ENCODE measurements around the gene BRF1.

DNA sequence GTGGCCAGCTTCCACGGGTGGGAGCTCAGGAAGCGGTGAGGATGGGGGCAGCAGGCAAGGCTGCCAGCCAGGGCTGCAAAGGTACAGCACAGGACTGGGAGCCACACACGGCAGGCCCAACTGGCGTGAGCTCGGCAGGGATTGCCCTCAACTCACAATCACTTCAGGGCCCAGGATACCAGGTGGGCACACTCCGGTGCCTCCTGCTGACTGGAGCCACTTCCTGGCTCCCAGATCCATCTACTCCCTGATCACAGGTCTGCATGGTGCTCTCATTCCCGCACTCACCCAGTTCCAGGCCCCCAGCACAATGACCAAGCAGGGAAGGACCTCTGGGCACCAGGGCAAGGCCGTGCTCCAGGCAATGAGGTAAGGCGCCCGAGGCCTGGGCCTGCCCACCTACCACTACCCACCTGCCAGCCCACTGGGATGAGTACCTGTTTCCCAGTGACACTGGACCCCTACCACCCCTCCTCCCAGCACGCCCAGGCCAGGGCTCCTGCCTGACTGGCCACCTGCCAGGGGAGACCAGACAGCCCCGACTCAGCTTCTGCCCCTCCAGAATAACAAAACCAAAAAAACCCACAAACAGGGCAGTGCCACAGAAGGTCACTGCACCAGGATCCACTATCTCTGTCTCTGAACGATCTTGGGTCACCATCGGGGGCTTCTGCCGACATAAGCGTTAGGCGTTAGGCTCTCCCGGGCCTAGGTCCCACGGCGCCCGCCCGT lies 134.1 kb downstream of the BRF1 start:
- TF ChIP-seq CTCF (IDR thresholded peaks at IDR 0.05; ENCODE audit: control extremely low read depth in 1 of 3, insufficient read depth in 1 of 3, low read depth in 1 of 3, low read length in 3 of 3) = no peak
- no peak for TF ChIP-seq HDAC2 (IDR thresholded peaks at IDR 0.05; ENCODE audit: borderline replicate concordance in 1 of 2, low read depth in 2 of 2, low read length in 2 of 2)
- no peak for TF ChIP-seq RAD21 (IDR thresholded peaks at IDR 0.05 in 1 of 2, conservative IDR thresholded peaks at IDR 0.05 in 1 of 2; ENCODE audit: low read depth in 2 of 2, low read length in 2 of 2)
